Activated CD8-positive, alpha-beta T cell treated with anti-CD3 and anti-CD28 coated beads for 36 hours (primary cell): ENCODE measurements around the gene MICAL1. TPM values are rescaled to one million over a fixed set of nuclear protein-coding genes. Genes with fewer than 3 reads are reported as not detected.

Experiments used
- ATAC-seq: fragments of 200-7000 bp; cut with Tn5 transposase; one replicate; pipeline ENCODE4 v1.10.0; 2021; ENCODE audit warnings: mild to moderate bottlenecking, moderate library complexity
- CTCF ChIA-PET: fragments of 350-600 bp; sonication (Branson Sonifier 250); formaldehyde crosslinking; loops from one replicate; lab custom pipeline; 2021; ENCODE audit warnings: antibody characterized with exemption; lab: Charles Lee
- POLR2A ChIA-PET: fragments of 350-600 bp; sonication (Branson Sonifier 250); formaldehyde crosslinking; loops from one replicate; lab custom pipeline; 2021; ENCODE audit warnings: antibody characterized with exemption; lab: Charles Lee
- DNase-seq: peaks from one replicate; pipeline ENCODE4 v3.0.0-alpha.2; 2020
- H3K27ac Mint-ChIP-seq: one replicate; pipeline ENCODE4 v1.8.0; 2021; ENCODE audit warnings: mild to moderate bottlenecking, mixed read lengths
- H3K27me3 Mint-ChIP-seq: one replicate; pipeline ENCODE4 v1.8.0; 2021; ENCODE audit warnings: mixed read lengths
- H3K36me3 Mint-ChIP-seq: one replicate; pipeline ENCODE4 v1.8.0; 2021; ENCODE audit warnings: low read depth, mixed read lengths
- H3K4me1 Mint-ChIP-seq: one replicate; pipeline ENCODE4 v1.8.0; 2021; ENCODE audit warnings: low read depth, mixed read lengths
- H3K4me3 Mint-ChIP-seq: one replicate; pipeline ENCODE4 v1.8.0; 2021; ENCODE audit warnings: mild to moderate bottlenecking, moderate library complexity, mixed read lengths
- H3K9me3 Mint-ChIP-seq: one replicate; pipeline ENCODE4 v1.8.0; 2021; ENCODE audit warnings: mixed read lengths
- CTCF ChIP-seq: fragments of 200-600 bp; IDR thresholded peaks from one replicate; pipeline ENCODE4 v1.8.0; 2022; ENCODE audit warnings: antibody characterized with exemption, mild to moderate bottlenecking
- intact Hi-C: fragments of 100-400 bp; cut with micrococcal nuclease; formaldehyde crosslinking; loops from one replicate; pipeline ENCODE4 v1.10.0; 2022
- total RNA-seq, 2 experiments: library from RNA; stranded (reverse); gene quantifications; one replicate each; pipeline ENCODE4 v1.2.3, GENCODE V29; 2021

MICAL1 gene
- total RNA-seq, 2 experiments from 2014 or later: 17.7 TPM

GRCh38 chr6:109482905-109483734 lies 27.5 kb upstream of the MICAL1 start, which contains the start of gene ZBTB24:
ZBTB24 (minus strand) TSS chr6:109483219; CDS start chr6:109482026, 1,193 bp downstream.
- peak within 1 kb of the TSS; percentile 87 for H3K27ac Mint-ChIP-seq
- H3K36me3 Mint-ChIP-seq: peaks cover 38% of the 10 kb centered on the region
- ChIA-PET POLR2A (interaction anchor here (0.6 to 3.5 kb wide), 6 partner anchors 11 to 869 kb away, joined by 3 to 13 read pairs (median 6); partner anchors contain the start of genes PPIL6 and SMPD2), CTCF (interaction anchor here (0.7 to 1.5 kb wide), 6 partner anchors 25 to 100 kb away, joined by 3 to 4 read pairs (median 3); no protein-coding TSS in a partner anchor)
- H3K4me3 Mint-ChIP-seq: peak within 1 kb of the TSS; percentile 96
- H3K4me1 Mint-ChIP-seq: peaks cover 35% of the 10 kb centered on the region
- H3K27me3 Mint-ChIP-seq: no peaks in the 10 kb centered on the region
- ATAC-seq (peak; percentile 85), DNase-seq (peak; percentile 91)
- intact Hi-C loops: loop anchor here (5.0 kb wide), 1 partner anchor 41 kb away; the partner anchor contains the start of genes PPIL6 and SMPD2
- H3K9me3 Mint-ChIP-seq: no peaks in the 10 kb centered on the region
- TF ChIP-seq CTCF: no peak

- Mint-ChIP-seq H3K36me3 (peaks cover 55% of the 10 kb centered on the region), H3K27ac (peak overlapping the region; percentile 22), H3K4me1 (peaks cover 53% of the 10 kb centered on the region), H3K27me3 (no peaks in the 10 kb centered on the region), H3K9me3 (no peaks in the 10 kb centered on the region), H3K4me3 (peak overlapping the region; percentile 96)
- no peak for TF ChIP-seq CTCF
- ATAC-seq (no peak), DNase-seq (no peak)
- CTCF ChIA-PET: interaction anchor here (0.8 to 2.0 kb wide), 4 partner anchors 9 to 40 kb away, joined by 3 to 10 read pairs (median 4); partner anchors contain the start of genes PPIL6 and SMPD2
- POLR2A ChIA-PET: interaction anchor here (0.6 to 3.5 kb wide), 7 partner anchors 11 to 99 kb away, joined by 3 to 13 read pairs (median 5); partner anchors contain the start of gene CD164
- intact Hi-C loops: loop anchor here (5.0 kb wide), 1 partner anchor 39 kb away; the partner anchor contains the start of genes PPIL6 and SMPD2
Observed at GRCh38 chr6:109480993-109481480, 25.5 kb upstream of the MICAL1 start.

- peaks cover 64% of the 10 kb centered on the region for H3K4me1 Mint-ChIP-seq
- peak overlapping the region; percentile 96 for H3K4me3 Mint-ChIP-seq
- POLR2A ChIA-PET: interaction anchor here (0.5 to 1.6 kb wide), 4 partner anchors 10 to 336 kb away, joined by 3 to 6 read pairs (median 4); partner anchors contain the start of genes CD164 and MICAL1
- H3K27me3 Mint-ChIP-seq: no peaks in the 10 kb centered on the region
- ATAC-seq (no peak), DNase-seq (peak; percentile 55)
- intact Hi-C loops: no loop called here
- peaks cover 71% of the 10 kb centered on the region for H3K36me3 Mint-ChIP-seq
- peak overlapping the region; percentile 80 for H3K27ac Mint-ChIP-seq
- TF ChIP-seq CTCF: no peak
- H3K9me3 Mint-ChIP-seq: no peaks in the 10 kb centered on the region
- CTCF ChIA-PET: interaction anchor here (1.1 to 1.4 kb wide), 2 partner anchors 10 to 97 kb away, joined by 3 to 4 read pairs; partner anchors contain the start of gene CD164
Observed at GRCh38 chr6:109478841-109479624, 23.5 kb upstream of the MICAL1 start.

- POLR2A ChIA-PET: interaction anchor here (0.8 to 1.6 kb wide), 3 partner anchors 9 to 96 kb away, joined by 3 to 6 read pairs (median 4); partner anchors contain the start of genes CD164 and MICAL1
- no peaks in the 10 kb centered on the region for H3K27me3 Mint-ChIP-seq
- H3K36me3 Mint-ChIP-seq: peaks cover 77% of the 10 kb centered on the region
Observed at GRCh38 chr6:109478222-109478805, 22.7 kb upstream of the MICAL1 start.

More at GRCh38 chr6:109478222-109478805, 22.7 kb upstream of the MICAL1 start:
- no peak for TF ChIP-seq CTCF
- no peak for ATAC-seq
- no peak for DNase-seq
- H3K4me1 Mint-ChIP-seq: peaks cover 64% of the 10 kb centered on the region
- CTCF ChIA-PET: interaction anchor here (1.4 kb wide), 1 partner anchor 9 kb away, joined by 4 read pairs; no protein-coding TSS in a partner anchor
- peak overlapping the region; percentile 96 for H3K4me3 Mint-ChIP-seq
- H3K27ac Mint-ChIP-seq: peak overlapping the region; percentile 80
- no peaks in the 10 kb centered on the region for H3K9me3 Mint-ChIP-seq
- intact Hi-C loops: no loop called here
